PC-3 (cell line): ENCODE results near the gene ZNF576. TPM values are rescaled to one million over a fixed set of nuclear protein-coding genes. Genes with fewer than 3 reads are reported as not detected.

ENCODE experiments used
- ATAC-seq: fragments of 200-7000 bp; cut with Tn5 transposase; 2 replicates; pipeline ENCODE4 v1.9.1; 2020; ENCODE audit warnings: mild to moderate bottlenecking, moderate library complexity
- BruUV-seq: library from RNA; stranded (reverse); fragments of 400-500 nt; replicated peaks from 2 replicates; lab custom pipeline; 2021; lab: Mats Ljungman, UMichigan
- CTCF ChIA-PET: fragments of 300-600 bp; sonication (Branson Sonifier 250); formaldehyde crosslinking; loops from one replicate; lab custom pipeline; 2022; ENCODE audit warnings: antibody characterized with exemption; lab: Charles Lee
- POLR2A ChIA-PET: fragments of 300-600 bp; sonication (Branson Sonifier 250); formaldehyde crosslinking; loops from one replicate; lab custom pipeline; 2022; ENCODE audit warnings: antibody characterized with exemption; ENCODE audit not compliant: unreplicated experiment; lab: Charles Lee
- DNase-seq: peaks from one replicate; pipeline ENCODE4 v3.0.0-alpha.2; 2015
- H2AFZ ChIP-seq: fragments of 300-600 bp; sonication (generic); 2 replicates; pipeline ENCODE4 v1.6.0; 2016; ENCODE audit warnings: antibody characterized with exemption, low read length
- H3F3A ChIP-seq: fragments of 300-600 bp; sonication (generic); one replicate; pipeline ENCODE4 v1.6.0; 2017; ENCODE audit warnings: antibody characterized with exemption, low read length, control low read depth, mild to moderate bottlenecking; ENCODE audit not compliant: unreplicated experiment
- H3K27ac ChIP-seq: fragments of 300-600 bp; sonication (generic); 2 replicates; pipeline ENCODE4 v1.5.1; 2016; ENCODE audit warnings: mild to moderate bottlenecking, low read length
- H3K27me3 ChIP-seq: fragments of 300-600 bp; sonication (generic); 2 replicates; pipeline ENCODE4 v1.6.1; 2016; ENCODE audit warnings: low read length, mixed read lengths
- H3K36me3 ChIP-seq: fragments of 300-600 bp; sonication (generic); 2 replicates; pipeline ENCODE4 v1.6.1; 2016; ENCODE audit warnings: low read depth, mixed run types, low read length, mixed read lengths
- H3K4me1 ChIP-seq: fragments of 300-600 bp; sonication (generic); 2 replicates; pipeline ENCODE4 v1.5.1; 2016; ENCODE audit warnings: low read length; ENCODE audit not compliant: insufficient read depth
- H3K4me2 ChIP-seq: fragments of 300-600 bp; sonication (generic); 2 replicates; pipeline ENCODE4 v1.6.0; 2016; ENCODE audit warnings: low read length
- H3K4me3 ChIP-seq: fragments of 300-600 bp; sonication (generic); 2 replicates; pipeline ENCODE4 v1.5.1; 2016; ENCODE audit warnings: mild to moderate bottlenecking, low read length, mixed read lengths
- H3K79me2 ChIP-seq: fragments of 300-600 bp; sonication (generic); 2 replicates; pipeline ENCODE4 v1.6.1; 2017; ENCODE audit warnings: low read length, mixed read lengths
- H3K9ac ChIP-seq: fragments of 300-600 bp; sonication (generic); 2 replicates; pipeline ENCODE4 v1.6.0; 2016; ENCODE audit warnings: mild to moderate bottlenecking, low read length
- H3K9me2 ChIP-seq: fragments of 300-600 bp; sonication (generic); replicated peaks from 2 replicates; pipeline ENCODE4 v1.6.1; 2016; ENCODE audit warnings: mixed run types, low read length, mixed read lengths
- H3K9me3 ChIP-seq: fragments of 300-600 bp; sonication (generic); 2 replicates; pipeline ENCODE4 v1.6.1; 2016; ENCODE audit warnings: low read length, mixed read lengths
- H4K20me1 ChIP-seq: fragments of 300-600 bp; sonication (generic); 2 replicates; pipeline ENCODE4 v1.6.1; 2016; ENCODE audit warnings: low read length, mixed read lengths
- CTCF ChIP-seq: fragments of 300-600 bp; sonication (generic); conservative IDR thresholded peaks from 2 replicates; pipeline ENCODE4 v1.5.1; 2017; ENCODE audit warnings: antibody characterized with exemption, low read depth, mild to moderate bottlenecking, low read length
- EZH2 ChIP-seq: fragments of 300-600 bp; sonication (generic); IDR thresholded peaks from one replicate; pipeline ENCODE4 v1.6.1; 2017; ENCODE audit warnings: antibody characterized with exemption, mild to moderate bottlenecking, low read length; ENCODE audit not compliant: unreplicated experiment
- EZH2phosphoT487 ChIP-seq: fragments of 300-600 bp; sonication (generic); IDR thresholded peaks from 2 replicates; pipeline ENCODE4 v1.6.1; 2018; ENCODE audit warnings: mild to moderate bottlenecking, antibody characterized with exemption, low read length, borderline replicate concordance
- intact Hi-C: fragments of 100-400 bp; cut with micrococcal nuclease; formaldehyde crosslinking; loops from 2 replicates; pipeline ENCODE4 v1.9.0; 2023
- total RNA-seq: library from RNA; depleted of rRNA; stranded (reverse); fragments of >200 nt; gene quantifications from 2 replicates; pipeline ENCODE4 v1.2.3, GENCODE V29; 2014

Gene ZNF576
- total RNA-seq, 1 experiment from 2014 or later: 14.7 TPM

GRCh38 chr19:43560687-43561086 is 35.7 kb upstream of the ZNF576 start:
- H3F3A ChIP-seq: no peaks in the 10 kb centered on the region
- no peaks in the 10 kb centered on the region; the same call in 1 of the 2 replicates for H3K36me3 ChIP-seq
- no peak overlapping the region for H3K4me3 ChIP-seq
- no peaks in the 10 kb centered on the region for H3K79me2 ChIP-seq
- no peaks in the 10 kb centered on the region for H4K20me1 ChIP-seq
- H3K9ac ChIP-seq: no peak overlapping the region
- no peak for ATAC-seq
- no peak overlapping the region for H2AFZ ChIP-seq
- no TSS peak for BruUV-seq
- TF ChIP-seq CTCF (peak; percentile 32; the same call in 1 of the 2 replicates), EZH2phosphoT487 (no peak), EZH2 (no peak)
- H3K27me3 ChIP-seq: no peaks in the 10 kb centered on the region
- H3K4me1 ChIP-seq: peaks cover 11% of the 10 kb centered on the region
- ChIA-PET POLR2A (no interaction called here), CTCF (no interaction called here)
- H3K9me3 ChIP-seq: no peaks in the 10 kb centered on the region
- intact Hi-C loops: no loop called here
- no peaks in the 10 kb centered on the region for H3K9me2 ChIP-seq
- no peak overlapping the region for H3K27ac ChIP-seq
- H3K4me2 ChIP-seq: no peak overlapping the region
- DNase-seq: no peak

GRCh38 chr19:43561139-43561970 is 35.0 kb upstream of the ZNF576 start:
- Histone ChIP-seq H3K4me1 (peaks cover 11% of the 10 kb centered on the region), H3K4me3 (no peak overlapping the region), H4K20me1 (no peaks in the 10 kb centered on the region), H3K9ac (no peak overlapping the region), H3K27me3 (no peaks in the 10 kb centered on the region), H2AFZ (no peak overlapping the region), H3F3A (no peaks in the 10 kb centered on the region), H3K36me3 (no peaks in the 10 kb centered on the region; the same call in 1 of the 2 replicates), H3K4me2 (no peak overlapping the region), H3K27ac (no peak overlapping the region), H3K9me2 (no peaks in the 10 kb centered on the region), H3K79me2 (no peaks in the 10 kb centered on the region), H3K9me3 (no peaks in the 10 kb centered on the region)
- ChIA-PET CTCF (no interaction called here), POLR2A (no interaction called here)
- no peak for DNase-seq
- TF ChIP-seq EZH2 (no peak), EZH2phosphoT487 (no peak), CTCF (no peak)
- intact Hi-C loops: no loop called here
- no peak for ATAC-seq
- no TSS peak for BruUV-seq

- H3F3A ChIP-seq: no peaks in the 10 kb centered on the region
- no peaks in the 10 kb centered on the region for H3K9me3 ChIP-seq
- H3K27ac ChIP-seq: peak overlapping the region; percentile 78
- no peaks in the 10 kb centered on the region for H3K9me2 ChIP-seq
- peaks cover 11% of the 10 kb centered on the region for H3K4me1 ChIP-seq
- H3K9ac ChIP-seq: no peak overlapping the region
- CTCF ChIA-PET: no interaction called here
- no peaks in the 10 kb centered on the region for H4K20me1 ChIP-seq
- POLR2A ChIA-PET: no interaction called here
- no peak overlapping the region for H2AFZ ChIP-seq
- intact Hi-C loops: no loop called here
- H3K4me2 ChIP-seq: no peak overlapping the region
- ATAC-seq: no peak
- H3K79me2 ChIP-seq: no peaks in the 10 kb centered on the region
- no peak for TF ChIP-seq CTCF
- no peak for TF ChIP-seq EZH2phosphoT487
- no peak for TF ChIP-seq EZH2
- no peaks in the 10 kb centered on the region for H3K27me3 ChIP-seq
- H3K36me3 ChIP-seq: no peaks in the 10 kb centered on the region; the same call in 1 of the 2 replicates
- no peak overlapping the region for H3K4me3 ChIP-seq
- no peak for DNase-seq
- no TSS peak for BruUV-seq
These were observed 34.1 kb upstream of the ZNF576 start for GRCh38 chr19:43562226-43562697.
